ENCODE results near the gene IGF2BP1.

GRCh38 chr17:49028271-49028670, 31.1 kb downstream of the IGF2BP1 start:
- TF ChIP-seq CTCF (IDR thresholded peaks at IDR 0.05) = no peak
- no peak for TF ChIP-seq ZFX (IDR thresholded peaks at IDR 0.05; ENCODE audit: borderline replicate concordance)
